GM23248 (cell line): ENCODE measurements around the gene SPOPL. TPM values are rescaled to one million over a fixed set of nuclear protein-coding genes. Genes with fewer than 3 reads are reported as not detected.

Experiments used
- DNase-seq: peaks from one replicate; pipeline ENCODE4 v3.0.0-alpha.2; 2015
- H2AFZ ChIP-seq: fragments of 200-600 bp; sonication (generic); 2 replicates; pipeline ENCODE4 v1.6.1; 2016; ENCODE audit warnings: antibody characterized with exemption
- H3F3A ChIP-seq: fragments of 200-600 bp; sonication (generic); 2 replicates; pipeline ENCODE4 v1.6.1; 2016; ENCODE audit warnings: mild to moderate bottlenecking, antibody characterized with exemption, mixed run types; ENCODE audit not compliant: insufficient read depth
- H3K27ac ChIP-seq: fragments of 200-600 bp; sonication (generic); 2 replicates; pipeline ENCODE4 v1.5.1; 2016; ENCODE audit warnings: mild to moderate bottlenecking
- H3K27me3 ChIP-seq: fragments of 200-600 bp; sonication (generic); replicated peaks from 2 replicates; pipeline ENCODE4 v1.6.1; 2016; ENCODE audit warnings: mild to moderate bottlenecking; ENCODE audit not compliant: insufficient read depth
- H3K36me3 ChIP-seq: fragments of 200-600 bp; sonication (generic); 2 replicates; pipeline ENCODE4 v1.6.1; 2016; ENCODE audit warnings: low read depth, mild to moderate bottlenecking
- H3K4me1 ChIP-seq: fragments of 200-600 bp; sonication (generic); 2 replicates; pipeline ENCODE4 v1.6.1; 2016; ENCODE audit warnings: mild to moderate bottlenecking; ENCODE audit not compliant: insufficient read depth
- H3K4me2 ChIP-seq: fragments of 200-600 bp; sonication (generic); one replicate; pipeline ENCODE4 v1.6.1; 2016; ENCODE audit warnings: mild to moderate bottlenecking; ENCODE audit not compliant: unreplicated experiment
- H3K4me3 ChIP-seq: fragments of 200-600 bp; sonication (generic); 2 replicates; pipeline ENCODE4 v1.5.1; 2016; ENCODE audit warnings: mild to moderate bottlenecking
- H3K79me2 ChIP-seq: fragments of 200-600 bp; sonication (generic); 2 replicates; pipeline ENCODE4 v1.6.1; 2016; ENCODE audit warnings: mild to moderate bottlenecking; ENCODE audit not compliant: insufficient read depth
- H3K9ac ChIP-seq: fragments of 200-600 bp; sonication (generic); 2 replicates; pipeline ENCODE4 v1.6.1; 2016; ENCODE audit warnings: mild to moderate bottlenecking
- H3K9me2 ChIP-seq: fragments of 200-600 bp; sonication (generic); 2 replicates; pipeline ENCODE4 v1.6.1; 2016; ENCODE audit warnings: mixed run types, mild to moderate bottlenecking, moderate library complexity; ENCODE audit not compliant: insufficient read depth
- H3K9me3 ChIP-seq: fragments of 200-600 bp; sonication (generic); one replicate; pipeline ENCODE4 v1.6.1; 2017; ENCODE audit warnings: low read depth
- H4K20me1 ChIP-seq: fragments of 200-600 bp; sonication (generic); 2 replicates; pipeline ENCODE4 v1.6.0; 2016; ENCODE audit not compliant: insufficient read depth
- EZH2 ChIP-seq: fragments of 200-600 bp; sonication (generic); IDR thresholded peaks from 2 replicates; pipeline ENCODE4 v1.6.1; 2018; ENCODE audit warnings: antibody characterized with exemption, mild to moderate bottlenecking; ENCODE audit not compliant: insufficient read depth, poor library complexity, severe bottlenecking
- EZH2phosphoT487 ChIP-seq: fragments of 200-600 bp; sonication (generic); IDR thresholded peaks from 2 replicates; pipeline ENCODE4 v1.6.1; 2018; ENCODE audit warnings: antibody characterized with exemption, moderate library complexity, mild to moderate bottlenecking, low read depth; ENCODE audit not compliant: insufficient read depth
- WGBS, 2 experiments: methylation state at CpG; one replicate each; pipeline ENCODE4 v1.1.6; 2015 to 2017; ENCODE audit warnings: low lambda C conversion rate in 2 of 2, low coverage in 1 of 2; ENCODE audit errors: missing lambda C conversion rate in 2 of 2; 5-methylcytosine and 5-hydroxymethylcytosine counted together
- in situ Hi-C: fragments of 300-500 bp; cut with MboI; formaldehyde crosslinking; loops from 2 replicates; pipeline ENCODE4 v1.15.0; 2020
- polyA plus RNA-seq: library from polyadenylated mRNA; unstranded; fragments of >200 nt; fragmentation: Nextera tagmentation; extraction: Ambion mirVana; gene quantifications from 2 replicates; pipeline ENCODE4 v1.2.1, GENCODE V29; 2016
- total RNA-seq: library from RNA; depleted of rRNA; stranded (reverse); fragments of >200 nt; shearing (Covaris generic); gene quantifications from 2 replicates; pipeline ENCODE4 v1.2.3, GENCODE V29; 2014

Gene SPOPL
- total and polyA plus RNA-seq, 2 experiments from 2014 or later, result 3.6 to 12.0 TPM

GRCh38 chr2:138579556-138579955 lies 78.0 kb downstream of the SPOPL start:
- WGBS, 2 experiments, result 95 to 97% methylated on average over 3 of the region's 3 CpGs
- no peak for DNase-seq
- H3K4me2 ChIP-seq, result no peak overlapping the region
- H3K9ac ChIP-seq, result no peak overlapping the region
- no peak overlapping the region for H2AFZ ChIP-seq
- in situ Hi-C loops, result no loop called here
- TF ChIP-seq EZH2 (no peak), EZH2phosphoT487 (no peak)
- H3K27ac ChIP-seq, result no peak overlapping the region
- no peaks in the 10 kb centered on the region for H4K20me1 ChIP-seq
- no peaks in the 10 kb centered on the region for H3F3A ChIP-seq
- H3K9me2 ChIP-seq, result no peaks in the 10 kb centered on the region
- H3K79me2 ChIP-seq, result no peaks in the 10 kb centered on the region
- no peak overlapping the region for H3K4me3 ChIP-seq
- no peaks in the 10 kb centered on the region for H3K9me3 ChIP-seq
- no peaks in the 10 kb centered on the region for H3K4me1 ChIP-seq
- H3K36me3 ChIP-seq, result peaks cover 21% of the 10 kb centered on the region
- H3K27me3 ChIP-seq, result no peaks in the 10 kb centered on the region

- H2AFZ ChIP-seq, result no peak overlapping the region
- 100% methylated on average over 1 of the region's 1 CpG for WGBS, 2 experiments
- H3K9ac ChIP-seq, result no peak overlapping the region
- no peaks in the 10 kb centered on the region for H3K9me2 ChIP-seq
- no peak overlapping the region for H3K4me3 ChIP-seq
- H3K4me2 ChIP-seq, result no peak overlapping the region
- H3K4me1 ChIP-seq, result no peaks in the 10 kb centered on the region
- peaks cover 21% of the 10 kb centered on the region for H3K36me3 ChIP-seq
- no peaks in the 10 kb centered on the region for H4K20me1 ChIP-seq
- no peaks in the 10 kb centered on the region for H3K79me2 ChIP-seq
- no peak for DNase-seq
- no peaks in the 10 kb centered on the region for H3K9me3 ChIP-seq
- TF ChIP-seq EZH2phosphoT487 (no peak), EZH2 (no peak)
- H3K27ac ChIP-seq, result no peak overlapping the region
- no peaks in the 10 kb centered on the region for H3K27me3 ChIP-seq
- in situ Hi-C loops, result no loop called here
- no peaks in the 10 kb centered on the region for H3F3A ChIP-seq
Observed at GRCh38 chr2:138581909-138582308, 80.3 kb downstream of the SPOPL start.

- TF ChIP-seq EZH2phosphoT487, result no peak
- TF ChIP-seq EZH2, result no peak
- Histone ChIP-seq H3K9me3 (no peaks in the 10 kb centered on the region), H3K9me2 (no peaks in the 10 kb centered on the region), H2AFZ (no peak overlapping the region), H3K9ac (no peak overlapping the region), H4K20me1 (no peaks in the 10 kb centered on the region), H3K27me3 (no peaks in the 10 kb centered on the region), H3K27ac (no peak overlapping the region), H3K4me1 (no peaks in the 10 kb centered on the region), H3K4me3 (no peak overlapping the region), H3F3A (no peaks in the 10 kb centered on the region), H3K4me2 (no peak overlapping the region), H3K36me3 (no peaks in the 10 kb centered on the region), H3K79me2 (no peaks in the 10 kb centered on the region)
- 95 to 100% methylated on average over 1 of the region's 1 CpG for WGBS, 2 experiments
- DNase-seq, result no peak
- in situ Hi-C loops, result no loop called here
Observed at GRCh38 chr2:138589663-138590062, 88.1 kb downstream of the SPOPL start.

- Histone ChIP-seq H3K36me3 (no peaks in the 10 kb centered on the region), H3K4me2 (no peak overlapping the region), H3K4me3 (no peak overlapping the region), H2AFZ (no peak overlapping the region), H4K20me1 (no peaks in the 10 kb centered on the region), H3K4me1 (no peaks in the 10 kb centered on the region), H3K27me3 (no peaks in the 10 kb centered on the region), H3K9me2 (no peaks in the 10 kb centered on the region), H3K9me3 (no peaks in the 10 kb centered on the region), H3K27ac (no peak overlapping the region), H3F3A (no peaks in the 10 kb centered on the region), H3K9ac (no peak overlapping the region), H3K79me2 (no peaks in the 10 kb centered on the region)
- WGBS, 2 experiments, result 68 to 72% methylated on average over 3 of the region's 3 CpGs
- no peak for DNase-seq
- in situ Hi-C loops, result no loop called here
- TF ChIP-seq EZH2phosphoT487 (no peak), EZH2 (no peak)
Observed at GRCh38 chr2:138596403-138596802, 94.8 kb downstream of the SPOPL start.
